Thoracic aorta (tissue), 2 donors: ENCODE measurements around the gene ZBED5. TPM values are rescaled to one million over a fixed set of nuclear protein-coding genes. Genes with fewer than 3 reads are reported as not detected.

Experiments
- ATAC-seq: fragments of 150-250 bp; one replicate; pipeline ENCODE4 v1.8.0; 2017; ENCODE audit warnings: low read depth; ENCODE audit not compliant: insufficient number of reproducible peaks, low FRiP score
- DNase-seq: peaks from one replicate; pipeline ENCODE4 v3.0.0-alpha.2; 2020; ENCODE audit warnings: low spot score
- H3K27ac ChIP-seq, 2 donors: fragments of 200-600 bp; sonication (generic); 1 replicate in 1 of 2; 2 replicates in 1 of 2; pipeline ENCODE4 v1.5.1; 2016; ENCODE audit warnings: mild to moderate bottlenecking in 2 of 2, moderate library complexity in 2 of 2
- H3K27me3 ChIP-seq: fragments of 200-600 bp; sonication (generic); replicated peaks from 2 replicates; pipeline ENCODE4 v1.6.0; 2016; ENCODE audit warnings: mild to moderate bottlenecking; ENCODE audit not compliant: insufficient read depth
- H3K36me3 ChIP-seq: fragments of 200-600 bp; sonication (generic); one replicate; pipeline ENCODE4 v1.5.1; 2016
- H3K4me1 ChIP-seq, 2 donors: fragments of 200-600 bp; sonication (generic); 1 replicate in 1 of 2; 2 replicates in 1 of 2; pipeline versions ENCODE4 v1.5.1 to v1.6.0; 2016; ENCODE audit warnings: low read depth in 2 of 2, mild to moderate bottlenecking in 1 of 2; ENCODE audit not compliant: control insufficient read depth in 1 of 2
- H3K4me3 ChIP-seq: fragments of 200-600 bp; sonication (generic); 2 replicates; pipeline ENCODE4 v1.5.1; 2016; ENCODE audit warnings: mild to moderate bottlenecking
- H3K9me3 ChIP-seq: fragments of 200-600 bp; sonication (generic); 2 replicates; pipeline ENCODE4 v1.5.1; 2016
- CTCF ChIP-seq: fragments of 200-600 bp; sonication (generic); IDR thresholded peaks from one replicate; pipeline ENCODE4 v1.5.1; 2019; ENCODE audit warnings: antibody characterized with exemption
- total RNA-seq, 2 donors: library from RNA; depleted of rRNA; stranded (reverse); fragments of >200 nt; gene quantifications; one replicate each; pipeline versions ENCODE4 v1.1.0 to v1.2.3, GENCODE V29; 2016

ZBED5 gene
- total RNA-seq, 2 donors from 2014 or later, result 37.4 to 39.7 TPM

DNA sequence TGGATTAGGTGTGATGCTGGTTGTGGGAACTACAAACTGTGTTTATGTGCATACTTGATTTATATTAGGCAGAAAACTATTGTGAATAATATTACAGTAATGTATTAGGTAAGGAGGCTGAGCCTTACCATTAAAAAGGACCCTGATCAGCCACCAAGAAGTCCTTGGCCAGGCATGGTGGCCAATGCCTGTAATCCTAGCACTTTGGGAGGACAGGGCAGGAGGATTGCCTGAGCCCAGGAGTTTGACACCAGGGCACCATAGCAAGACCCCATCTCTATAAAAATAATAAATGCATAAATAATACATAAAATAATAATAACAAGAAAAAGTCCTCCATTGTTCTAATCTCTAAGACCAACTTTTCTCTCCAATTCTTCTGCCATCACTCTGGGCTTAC is 3.2 kb upstream of the ZBED5 start:
- no peak for TF ChIP-seq CTCF
- ATAC-seq (no peak), DNase-seq (no peak)
- H3K4me1 ChIP-seq, result peaks cover 44 to 60% of the 10 kb centered on the region in 2 donors
- no peaks in the 10 kb centered on the region for H3K27me3 ChIP-seq
- no peak overlapping the region for H3K4me3 ChIP-seq
- peak overlapping the region; percentile 98 to 99 for H3K27ac ChIP-seq
- H3K36me3 ChIP-seq, result no peaks in the 10 kb centered on the region
- H3K9me3 ChIP-seq, result no peaks in the 10 kb centered on the region

- Histone ChIP-seq H3K9me3 (no peaks in the 10 kb centered on the region), H3K27me3 (no peaks in the 10 kb centered on the region), H3K4me3 (peak overlapping the region; percentile 89), H3K27ac (peak overlapping the region; percentile 98 to 99), H3K4me1 (peaks cover 34 to 53% of the 10 kb centered on the region in 2 donors), H3K36me3 (peaks cover 14% of the 10 kb centered on the region)
- TF ChIP-seq CTCF, result no peak
- peak; percentile 67 for ATAC-seq
- peak; percentile 11 for DNase-seq
Observed at GRCh38 chr11:10858439-10859325, 829 bp upstream of the ZBED5 start.

DNA sequence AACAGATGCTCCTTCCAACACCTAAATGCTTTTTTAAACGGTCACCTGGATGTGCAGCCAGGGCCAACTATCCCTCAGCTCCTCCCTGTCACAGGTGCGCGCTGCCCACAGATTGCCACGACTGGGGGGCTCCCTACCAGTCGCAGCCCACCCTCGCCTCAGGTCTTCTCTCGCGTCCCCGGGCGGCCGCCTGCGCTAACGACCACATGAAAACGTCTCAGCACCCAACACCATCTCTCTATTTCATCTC is 469 bp downstream of the ZBED5 start:
- ATAC-seq (no peak), DNase-seq (peak; percentile 8)
- Histone ChIP-seq H3K27ac (peak overlapping the region; percentile 98 to 99), H3K4me1 (peaks cover 24 to 43% of the 10 kb centered on the region in 2 donors), H3K4me3 (peak overlapping the region; percentile 89), H3K27me3 (no peaks in the 10 kb centered on the region), H3K9me3 (no peaks in the 10 kb centered on the region), H3K36me3 (peaks cover 18% of the 10 kb centered on the region)
- no peak for TF ChIP-seq CTCF

DNA sequence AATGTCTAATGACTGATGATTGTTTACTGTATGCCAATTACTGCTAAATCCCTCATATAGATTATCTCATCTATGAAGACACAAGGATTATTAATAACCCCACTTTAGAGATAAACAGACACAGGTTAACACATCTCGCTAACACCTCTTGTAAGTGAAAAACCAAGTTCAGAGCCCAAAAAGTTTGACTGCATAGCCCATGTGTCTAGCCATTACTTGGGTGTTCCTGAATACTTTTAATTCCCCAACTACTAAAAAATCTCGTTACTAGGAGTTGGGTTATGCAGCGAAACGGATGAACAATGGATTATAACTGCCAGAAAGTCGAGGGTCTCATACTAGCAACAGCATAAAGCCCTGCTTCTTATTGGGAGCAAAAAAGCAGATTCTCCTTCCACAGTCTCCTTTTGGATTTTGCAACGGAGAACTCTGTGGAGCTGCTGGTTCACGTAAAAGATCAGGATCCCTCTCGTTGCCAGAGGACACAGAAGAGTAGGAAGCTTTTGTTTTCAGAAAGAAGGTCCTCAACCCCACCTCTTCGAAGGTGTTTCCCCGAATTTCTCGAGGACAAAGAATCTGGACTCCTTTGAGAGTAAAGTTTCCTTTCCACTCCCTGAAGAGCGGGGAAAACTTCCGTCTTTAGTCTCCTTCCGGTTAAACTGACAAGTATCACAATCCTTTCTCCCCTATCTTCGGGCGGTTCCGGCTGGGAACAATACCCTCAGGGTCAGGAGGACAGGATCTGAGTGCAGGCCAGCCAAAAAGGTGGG is 979 bp downstream of the ZBED5 start:
- TF ChIP-seq CTCF, result no peak
- H3K9me3 ChIP-seq, result no peaks in the 10 kb centered on the region
- no peaks in the 10 kb centered on the region for H3K27me3 ChIP-seq
- H3K4me3 ChIP-seq, result peak overlapping the region; percentile 89
- ATAC-seq (no peak), DNase-seq (no peak)
- peak overlapping the region; percentile 98 to 99 for H3K27ac ChIP-seq
- peaks cover 19 to 38% of the 10 kb centered on the region in 2 donors for H3K4me1 ChIP-seq
- peaks cover 18% of the 10 kb centered on the region for H3K36me3 ChIP-seq

DNA sequence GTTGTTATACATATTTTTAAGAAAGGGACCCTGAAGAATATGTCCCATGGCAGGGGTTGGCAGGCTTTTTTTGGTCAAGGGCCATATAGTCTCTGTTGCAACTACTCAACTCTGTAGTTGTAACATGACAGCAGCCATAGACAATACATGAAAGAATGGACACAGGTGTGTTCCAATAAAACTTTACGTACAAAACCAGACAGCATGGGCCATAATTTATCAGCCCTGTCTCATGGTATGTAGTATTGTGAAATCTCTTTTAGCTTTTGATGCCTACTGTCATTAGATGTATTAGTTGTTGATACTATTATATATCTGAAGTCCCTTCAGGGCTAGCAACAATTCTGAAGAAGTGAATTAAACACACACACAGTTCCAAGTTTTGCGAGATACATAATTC is 2.6 kb downstream of the ZBED5 start:
- ATAC-seq, result no peak
- H3K4me3 ChIP-seq, result no peak overlapping the region

More for the DNA sequence above, 2.6 kb downstream of the ZBED5 start:
- no peak for TF ChIP-seq CTCF
- peaks cover 18% of the 10 kb centered on the region for H3K36me3 ChIP-seq
- no peak for DNase-seq
- H3K9me3 ChIP-seq, result no peaks in the 10 kb centered on the region
- H3K4me1 ChIP-seq, result peaks cover 18 to 27% of the 10 kb centered on the region in 2 donors
- no peak overlapping the region for H3K27ac ChIP-seq
- no peaks in the 10 kb centered on the region for H3K27me3 ChIP-seq
